NK-92 (cell line): ENCODE data around the gene CRYL1.
"Not testable (repeated sequence)": the region's sequence is repeated elsewhere in the genome, so short reads cannot be mapped to it uniquely, and the experiment has no call there.

Experiments used
- DNase-seq: peaks from one replicate; lab custom pipeline; 2025; ENCODE audit not compliant: unreplicated experiment; lab: John Stamatoyannopoulos, UW

The CRYL1 gene

GRCh38 chr13:20460761-20461160, 64.9 kb downstream of the CRYL1 start:
- no peak for DNase-seq

GRCh38 chr13:20457670-20458069, 68.0 kb downstream of the CRYL1 start:
- no peak for DNase-seq

GRCh38 chr13:20456737-20457136, 68.9 kb downstream of the CRYL1 start:
- DNase-seq, result no peak

GRCh38 chr13:20451397-20451796, 74.3 kb downstream of the CRYL1 start:
- DNase-seq, result no peak

GRCh38 chr13:20448470-20448869, 77.2 kb downstream of the CRYL1 start:
- no peak for DNase-seq

GRCh38 chr13:20446900-20447299, 78.8 kb downstream of the CRYL1 start:
- DNase-seq, result no peak

GRCh38 chr13:20446405-20446804, 79.3 kb downstream of the CRYL1 start:
- DNase-seq, result no peak

- no peak for DNase-seq
These were observed 82.8 kb downstream of the CRYL1 start for GRCh38 chr13:20442798-20443381.

GRCh38 chr13:20442375-20442774, 83.3 kb downstream of the CRYL1 start:
- no peak for DNase-seq

- DNase-seq, result no peak
These were observed 83.8 kb downstream of the CRYL1 start for GRCh38 chr13:20441879-20442278.

GRCh38 chr13:20441056-20441455, 84.6 kb downstream of the CRYL1 start:
- DNase-seq, result no peak

GRCh38 chr13:20439261-20439660, 86.4 kb downstream of the CRYL1 start:
- no peak for DNase-seq

- DNase-seq, result no peak
These were observed 86.9 kb downstream of the CRYL1 start for GRCh38 chr13:20438801-20439200.

- no peak for DNase-seq
These were observed 89.2 kb downstream of the CRYL1 start for GRCh38 chr13:20436505-20436904.

- DNase-seq, result no peak
These were observed 89.9 kb downstream of the CRYL1 start for GRCh38 chr13:20435616-20436368.

GRCh38 chr13:20434210-20434609, 91.4 kb downstream of the CRYL1 start:
- not testable (repeated sequence) for DNase-seq

GRCh38 chr13:20431687-20432384, 93.8 kb downstream of the CRYL1 start:
- DNase-seq, result no peak

GRCh38 chr13:20431080-20431479, 94.6 kb downstream of the CRYL1 start:
- DNase-seq, result no peak

- DNase-seq, result no peak
These were observed 95.4 kb downstream of the CRYL1 start for GRCh38 chr13:20430296-20430695.

GRCh38 chr13:20429682-20430081, 96.0 kb downstream of the CRYL1 start:
- no peak for DNase-seq

- DNase-seq, result no peak
These were observed 96.7 kb downstream of the CRYL1 start for GRCh38 chr13:20428666-20429644.
